ENCODE results near the gene KDM5C.

GRCh38 chrX:53253293-53254020 lies 28.4 kb upstream of the KDM5C start:
- TF ChIP-seq CTCF (conservative IDR thresholded peaks at IDR 0.05; ENCODE audit: low read depth, low read length) = no peak
- TF ChIP-seq EZH2 (IDR thresholded peaks at IDR 0.05; ENCODE audit: low read length, unreplicated experiment) = no peak
- no peak for TF ChIP-seq EZH2phosphoT487 (IDR thresholded peaks at IDR 0.05; ENCODE audit: borderline replicate concordance, low read length)

Data from PC-3 (cell line).